Urothelium cell line (cell line): ENCODE data around the gene DHX34.
"Not testable (repeated sequence)": the region's sequence is repeated elsewhere in the genome, so short reads cannot be mapped to it uniquely, and the experiment has no call there.

ENCODE experiments used
- DNase-seq: peaks from one replicate; pipeline ENCODE4 v3.0.0; 2011; ENCODE audit warnings: low spot score, mixed read lengths
- FAIRE-seq: peaks from 2 replicates; lab custom pipeline; 2011; peaks lifted over from hg19 to GRCh38; lab: Jason Lieb, UNC

Gene DHX34

GRCh38 chr19:47386582-47386981 is 37.5 kb downstream of the DHX34 start:
- not testable (repeated sequence) for FAIRE-seq, DNase-seq

- not testable (repeated sequence) for DNase-seq, FAIRE-seq
These were observed 38.5 kb downstream of the DHX34 start for GRCh38 chr19:47387623-47388022.

GRCh38 chr19:47388721-47389120 is 39.6 kb downstream of the DHX34 start:
- not testable (repeated sequence) for DNase-seq, FAIRE-seq

GRCh38 chr19:47389150-47389556 is 40.0 kb downstream of the DHX34 start:
- DNase-seq = no peak

GRCh38 chr19:47390533-47391488 is 41.7 kb downstream of the DHX34 start:
- FAIRE-seq (no peak), DNase-seq (no peak)

More at GRCh38 chr19:47389150-47389556, 40.0 kb downstream of the DHX34 start:
- no peak for FAIRE-seq

GRCh38 chr19:47391510-47392223 is 42.6 kb downstream of the DHX34 start:
- DNase-seq (peak; percentile 77), FAIRE-seq (no peak)

GRCh38 chr19:47398707-47399597 is 49.8 kb downstream of the DHX34 start:
- no peak for FAIRE-seq
- no peak for DNase-seq

- no peak for DNase-seq
- FAIRE-seq = no peak
These were observed 53.4 kb downstream of the DHX34 start for GRCh38 chr19:47402504-47402903.

- DNase-seq = no peak
- no peak for FAIRE-seq
These were observed 55.5 kb downstream of the DHX34 start for GRCh38 chr19:47404334-47405196.

GRCh38 chr19:47405197-47405550 is 56.1 kb downstream of the DHX34 start:
- no peak for DNase-seq
- FAIRE-seq = no peak

GRCh38 chr19:47405854-47406417 is 56.8 kb downstream of the DHX34 start:
- peak; percentile 44 for FAIRE-seq
- DNase-seq = no peak

- no peak for FAIRE-seq
- DNase-seq = no peak
These were observed 57.7 kb downstream of the DHX34 start for GRCh38 chr19:47406711-47407416.

GRCh38 chr19:47407417-47407774 is 58.3 kb downstream of the DHX34 start:
- DNase-seq (no peak), FAIRE-seq (no peak)

- DNase-seq (no peak), FAIRE-seq (no peak)
These were observed 59.2 kb downstream of the DHX34 start for GRCh38 chr19:47408156-47408938.

- no peak for FAIRE-seq
These were observed 62.0 kb downstream of the DHX34 start for GRCh38 chr19:47411101-47411500.

GRCh38 chr19:47411696-47412095 is 62.6 kb downstream of the DHX34 start:
- DNase-seq, FAIRE-seq: not testable (repeated sequence)

More at GRCh38 chr19:47411101-47411500, 62.0 kb downstream of the DHX34 start:
- no peak for DNase-seq

GRCh38 chr19:47413941-47414340 is 64.8 kb downstream of the DHX34 start:
- no peak for DNase-seq
- no peak for FAIRE-seq

GRCh38 chr19:47414469-47414868 is 65.4 kb downstream of the DHX34 start:
- FAIRE-seq = peak; percentile 91
- DNase-seq = no peak
